IMR-90 (cell line): ENCODE data around the gene TWSG1. TPM values are rescaled to one million over a fixed set of nuclear protein-coding genes. Genes with fewer than 3 reads are reported as not detected.

Experiments
- ATAC-seq: fragments of 200-7000 bp; cut with Tn5 transposase; 2 replicates; pipeline ENCODE4 v1.9.1; 2020; ENCODE audit warnings: low read depth, mild to moderate bottlenecking, moderate library complexity
- BruUV-seq: library from RNA; stranded (reverse); fragments of 400-500 nt; replicated peaks from 2 replicates; lab custom pipeline; 2021; lab: Mats Ljungman, UMichigan
- CTCF ChIA-PET: fragments of 300-600 bp; formaldehyde crosslinking; extraction: SDS; loops from one replicate; lab custom pipeline; 2021; ENCODE audit warnings: antibody characterized with exemption; lab: Yijun Ruan, JAX
- POLR2A ChIA-PET: fragments of 300-600 bp; sonication (Branson Sonifier 250); formaldehyde crosslinking; loops from one replicate; lab custom pipeline; 2022; ENCODE audit warnings: antibody characterized with exemption; ENCODE audit not compliant: unreplicated experiment; lab: Charles Lee
- DNase-seq: peaks from one replicate; pipeline ENCODE4 v3.0.0; 2013
- H2AFZ ChIP-seq: replicated peaks from 2 replicates; pipeline ENCODE3; 2013; ENCODE audit warnings: low read length, mild to moderate bottlenecking; ENCODE audit not compliant: poor library complexity
- H2AK5ac ChIP-seq: 2 replicates; pipeline ENCODE4 v1.6.1; 2013; ENCODE audit warnings: low read depth, low read length, inconsistent platforms
- H2AK9ac ChIP-seq: replicated peaks from 2 replicates; pipeline ENCODE3; 2013; ENCODE audit warnings: mild to moderate bottlenecking, low read depth, low read length, moderate library complexity; ENCODE audit not compliant: poor library complexity
- H2BK120ac ChIP-seq: 2 replicates; pipeline ENCODE4 v1.6.1; 2013; ENCODE audit warnings: low read depth, low read length, inconsistent platforms
- H2BK15ac ChIP-seq: 3 replicates; pipeline ENCODE4 v1.6.1; 2013; ENCODE audit warnings: low read depth, low read length, inconsistent platforms
- H2BK20ac ChIP-seq: 2 replicates; pipeline ENCODE4 v1.6.1; 2013; ENCODE audit warnings: low read depth, mild to moderate bottlenecking, inconsistent platforms, low read length, moderate library complexity
- H2BK5ac ChIP-seq: 2 replicates; pipeline ENCODE4 v1.6.1; 2013; ENCODE audit warnings: mild to moderate bottlenecking, low read depth, low read length, inconsistent platforms; ENCODE audit not compliant: poor library complexity, severe bottlenecking
- H3K14ac ChIP-seq: replicated peaks from 2 replicates; pipeline ENCODE4 v1.6.1; 2013; ENCODE audit warnings: low read depth, low read length, inconsistent platforms
- H3K18ac ChIP-seq: 2 replicates; pipeline ENCODE4 v1.6.1; 2013; ENCODE audit warnings: low read depth, low read length, control low read depth
- H3K23ac ChIP-seq: 2 replicates; pipeline ENCODE4 v1.6.1; 2013; ENCODE audit warnings: low read depth, low read length, inconsistent platforms
- H3K27ac ChIP-seq: 2 replicates; pipeline ENCODE4 v1.5.1; 2013; ENCODE audit warnings: mild to moderate bottlenecking, control low read depth, low read length; ENCODE audit not compliant: insufficient read depth
- H3K27me3 ChIP-seq: 2 replicates; pipeline ENCODE4 v1.6.1; 2013; ENCODE audit warnings: low read length; ENCODE audit not compliant: control insufficient read depth, insufficient read depth
- H3K36me3 ChIP-seq: 2 replicates; pipeline ENCODE4 v1.6.1; 2013; ENCODE audit warnings: low read length, mixed read lengths; ENCODE audit not compliant: control insufficient read depth, insufficient read depth
- H3K4ac ChIP-seq: 2 replicates; pipeline ENCODE4 v1.6.1; 2013; ENCODE audit warnings: low read depth, low read length, inconsistent platforms
- H3K4me1 ChIP-seq: 2 replicates; pipeline ENCODE4 v1.6.1; 2013; ENCODE audit warnings: low read length, mixed read lengths; ENCODE audit not compliant: control insufficient read depth, insufficient read depth
- H3K4me2 ChIP-seq: 2 replicates; pipeline ENCODE4 v1.6.1; 2013; ENCODE audit warnings: low read depth, mild to moderate bottlenecking, control low read depth, low read length, moderate library complexity
- H3K4me3 ChIP-seq: 2 replicates; pipeline ENCODE4 v1.5.1; 2013; ENCODE audit warnings: low read depth, mild to moderate bottlenecking, control low read depth, low read length, moderate library complexity; ENCODE audit not compliant: insufficient read depth
- H3K56ac ChIP-seq: 2 replicates; pipeline ENCODE4 v1.6.1; 2013; ENCODE audit warnings: low read length, inconsistent platforms; ENCODE audit not compliant: insufficient read depth; ENCODE audit errors: extremely low read depth
- H3K79me1 ChIP-seq, 2 experiments: 2 replicates each; pipeline ENCODE4 v1.6.1; 2013; ENCODE audit warnings: low read length in 2 of 2, inconsistent platforms in 1 of 2, low read depth in 1 of 2
- H3K9ac ChIP-seq: 2 replicates; pipeline ENCODE4 v1.6.1; 2013; ENCODE audit warnings: low read depth, low read length, control low read depth
- H3K9me1 ChIP-seq: 2 replicates; pipeline ENCODE4 v1.6.1; 2013; ENCODE audit warnings: low read length, inconsistent platforms; ENCODE audit not compliant: insufficient read depth
- H3K9me3 ChIP-seq: 2 replicates; pipeline ENCODE4 v1.6.1; 2013; ENCODE audit warnings: low read length; ENCODE audit not compliant: control insufficient read depth, insufficient read depth
- H4K20me1 ChIP-seq: 2 replicates; pipeline ENCODE4 v1.6.1; 2013; ENCODE audit warnings: low read length, inconsistent platforms; ENCODE audit not compliant: insufficient read depth
- H4K5ac ChIP-seq: 2 replicates; pipeline ENCODE4 v1.6.1; 2013; ENCODE audit warnings: mild to moderate bottlenecking, low read depth, low read length, control low read depth
- H4K8ac ChIP-seq, 2 experiments: 2 replicates each; pipeline ENCODE4 v1.6.1; 2013; ENCODE audit warnings: low read depth in 2 of 2, low read length in 2 of 2, control low read depth in 1 of 2, inconsistent platforms in 1 of 2
- H4K91ac ChIP-seq: 2 replicates; pipeline ENCODE4 v1.6.1; 2013; ENCODE audit warnings: low read depth, low read length, inconsistent platforms; ENCODE audit not compliant: insufficient read depth
- BHLHE40 ChIP-seq: fragments of 150-350 bp; IDR thresholded peaks from 2 replicates; pipeline ENCODE4 v1.6.1; 2016; ENCODE audit warnings: mild to moderate bottlenecking, low read depth, low read length
- CEBPB ChIP-seq: IDR thresholded peaks from 2 replicates; pipeline ENCODE4 v1.6.1; 2012; ENCODE audit warnings: low read depth, low read length, improper control_type of control experiment
- CHD1 ChIP-seq: IDR thresholded peaks from 2 replicates; pipeline ENCODE4 v1.6.1; 2012; ENCODE audit warnings: low read depth, low read length, improper control_type of control experiment
- FOS ChIP-seq: fragments of 150-350 bp; IDR thresholded peaks from 2 replicates; pipeline ENCODE4 v1.6.1; 2016; ENCODE audit warnings: low read depth, low read length
- MAZ ChIP-seq: IDR thresholded peaks from 2 replicates; pipeline ENCODE4 v1.6.1; 2012; ENCODE audit warnings: low read depth, mild to moderate bottlenecking, low read length, improper control_type of control experiment, moderate library complexity, borderline replicate concordance
- MXI1 ChIP-seq: IDR thresholded peaks from 2 replicates; pipeline ENCODE4 v1.6.1; 2012; ENCODE audit warnings: low read depth, mild to moderate bottlenecking, low read length, moderate library complexity, borderline replicate concordance
- POLR2A ChIP-seq: IDR thresholded peaks from 2 replicates; pipeline ENCODE4 v1.6.1; 2012; ENCODE audit warnings: mild to moderate bottlenecking, low read depth, low read length
- RAD21 ChIP-seq: IDR thresholded peaks from 2 replicates; pipeline ENCODE4 v1.6.1; 2012; ENCODE audit warnings: low read length, improper control_type of control experiment
- RCOR1 ChIP-seq: IDR thresholded peaks from 2 replicates; pipeline ENCODE4 v1.6.1; 2012; ENCODE audit warnings: mild to moderate bottlenecking, low read length, improper control_type of control experiment; ENCODE audit not compliant: insufficient replicate concordance
- RFX5 ChIP-seq: IDR thresholded peaks from 2 replicates; pipeline ENCODE4 v1.8.0; 2012; ENCODE audit warnings: low read depth, mild to moderate bottlenecking, low read length, moderate library complexity
- SMC3 ChIP-seq: fragments of 150-350 bp; IDR thresholded peaks from 2 replicates; pipeline ENCODE4 v1.6.1; 2016; ENCODE audit warnings: low read depth, mild to moderate bottlenecking, antibody characterized with exemption, low read length, moderate library complexity
- WGBS, 2 experiments: methylation state at CpG; one replicate each; pipeline versions ENCODE4 v1.1.5 to v1.1.7; 2013; ENCODE audit warnings: missing lambda C conversion rate in 2 of 2; ENCODE audit not compliant: insufficient read length in 1 of 2; ENCODE audit errors: extremely low coverage in 2 of 2; 5-methylcytosine and 5-hydroxymethylcytosine counted together
- dilution Hi-C: fragments of 300-500 bp; cut with HindIII; formaldehyde crosslinking; loops from one replicate; pipeline ENCODE4 v1.14.3; 2018; ENCODE audit warnings: low sequenced_read_pairs; ENCODE audit not compliant: unreplicated experiment
- in situ Hi-C: fragments of 300-500 bp; cut with MboI; formaldehyde crosslinking; loops from 3 replicates; pipeline ENCODE4 v1.14.3; 2019; ENCODE audit warnings: low sequenced_read_pairs, inconsistent platforms, mixed read lengths
- intact Hi-C: fragments of 100-400 bp; cut with micrococcal nuclease; formaldehyde crosslinking; loops from 2 replicates; pipeline ENCODE4 v1.10.0; 2022
- polyA plus RNA-seq, 3 experiments: library from polyadenylated mRNA; depleted of rRNA; stranded (reverse); fragments of >200 nt; gene quantifications; 2 replicates each; pipeline ENCODE4 v1.2.3, GENCODE V29; 2012; ENCODE audit warnings: low replicate concordance in 1 of 3
- total RNA-seq: library from RNA; depleted of rRNA; stranded (reverse); fragments of >200 nt; gene quantifications from 2 replicates; pipeline ENCODE4 v1.2.3, GENCODE V29; 2012
- TF ChIP-seq, protein P1 (sequence below): conservative IDR thresholded peaks from 2 replicates; pipeline ENCODE4 v1.5.1; 2012; ENCODE audit warnings: mild to moderate bottlenecking, low read depth, low read length, improper control_type of control experiment
- TF ChIP-seq, protein P2 (sequence below): fragments of 150-350 bp; IDR thresholded peaks from 2 replicates; pipeline ENCODE4 v1.6.1; 2017; ENCODE audit warnings: mild to moderate bottlenecking, antibody characterized with exemption, low read length, low read depth

The TWSG1 gene
- total and polyA plus RNA-seq, 2 of the 4 experiments (the other 2 are of a cell fraction) = 80.4 to 115 TPM

DNA sequence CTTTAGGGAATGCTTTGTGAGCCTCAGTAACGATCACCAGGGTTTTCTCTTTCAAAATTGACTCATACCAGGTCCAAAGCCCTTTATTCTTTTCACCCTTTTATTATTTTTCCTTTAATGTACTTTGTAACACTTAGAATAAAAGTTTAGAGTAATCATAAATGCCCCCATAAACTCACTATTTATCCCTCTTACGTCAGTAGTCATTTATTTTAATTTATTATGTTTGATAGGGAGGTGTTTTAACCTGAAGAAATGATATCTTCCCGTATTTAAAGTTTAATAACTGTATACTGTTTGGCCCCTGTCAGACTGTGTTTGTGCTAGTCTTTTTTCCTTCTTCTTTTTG is 1.1 kb downstream of the TWSG1 start:
- H2AK9ac ChIP-seq = no peak overlapping the region
- H2BK20ac ChIP-seq = no peak overlapping the region
- BruUV-seq = no TSS peak
- peak overlapping the region; percentile 93; the same call in 1 of the 2 replicates for H3K4ac ChIP-seq
- in situ Hi-C loops (loop anchor here (10.0 kb wide), 1 partner anchor 261 kb away; no protein-coding TSS in a partner anchor), dilution Hi-C loops (no loop called here), intact Hi-C loops (loop anchor here (2.0 to 5.0 kb wide), 2 partner anchors 198 to 263 kb away; partner anchors contain the start of gene ANKRD12)
- H3K36me3 ChIP-seq = peaks cover 23% of the 10 kb centered on the region
- no CpG with 5 or more reads among the region's 3 CpGs for WGBS, 2 experiments
- H3K79me1 ChIP-seq = peaks cover 14 to 51% of the 10 kb centered on the region in 2 experiments
- POLR2A ChIA-PET = interaction anchor here (0.7 kb wide), 1 partner anchor 189 kb away, joined by 5 read pairs; no protein-coding TSS in a partner anchor
- H4K20me1 ChIP-seq = peaks cover 17% of the 10 kb centered on the region
- H4K8ac ChIP-seq = 0 out of 4 replicates have a peak overlapping the region, but pooled peaks of 1 of the 2 experiments have one; percentile 6
- peak overlapping the region; percentile 99 for H3K9ac ChIP-seq
- CTCF ChIA-PET = no interaction called here
- no peak for ATAC-seq
- 0 out of 3 replicates have a peak overlapping the region, but pooled peaks have one; percentile 18 for H2BK15ac ChIP-seq
- no peak for DNase-seq
- peak overlapping the region; percentile 89 for H3K4me3 ChIP-seq
- H3K27me3 ChIP-seq = no peaks in the 10 kb centered on the region
- H2AFZ ChIP-seq = no peak overlapping the region
- peak overlapping the region; percentile 96 for H3K14ac ChIP-seq
- H4K5ac ChIP-seq = peak overlapping the region; percentile 44; the same call in 1 of the 2 replicates
- peak overlapping the region; percentile 92 for H2BK5ac ChIP-seq
- no peaks in the 10 kb centered on the region for H3K9me3 ChIP-seq
- H3K9me1 ChIP-seq = peaks cover 2% of the 10 kb centered on the region; the same call in 1 of the 2 replicates
- 0 out of 2 replicates have a peak overlapping the region, but pooled peaks have one; percentile 2 for H2BK120ac ChIP-seq
- H4K91ac ChIP-seq = no peak overlapping the region
- H3K4me1 ChIP-seq = peaks cover 4% of the 10 kb centered on the region
- TF ChIP-seq, protein P1, sequence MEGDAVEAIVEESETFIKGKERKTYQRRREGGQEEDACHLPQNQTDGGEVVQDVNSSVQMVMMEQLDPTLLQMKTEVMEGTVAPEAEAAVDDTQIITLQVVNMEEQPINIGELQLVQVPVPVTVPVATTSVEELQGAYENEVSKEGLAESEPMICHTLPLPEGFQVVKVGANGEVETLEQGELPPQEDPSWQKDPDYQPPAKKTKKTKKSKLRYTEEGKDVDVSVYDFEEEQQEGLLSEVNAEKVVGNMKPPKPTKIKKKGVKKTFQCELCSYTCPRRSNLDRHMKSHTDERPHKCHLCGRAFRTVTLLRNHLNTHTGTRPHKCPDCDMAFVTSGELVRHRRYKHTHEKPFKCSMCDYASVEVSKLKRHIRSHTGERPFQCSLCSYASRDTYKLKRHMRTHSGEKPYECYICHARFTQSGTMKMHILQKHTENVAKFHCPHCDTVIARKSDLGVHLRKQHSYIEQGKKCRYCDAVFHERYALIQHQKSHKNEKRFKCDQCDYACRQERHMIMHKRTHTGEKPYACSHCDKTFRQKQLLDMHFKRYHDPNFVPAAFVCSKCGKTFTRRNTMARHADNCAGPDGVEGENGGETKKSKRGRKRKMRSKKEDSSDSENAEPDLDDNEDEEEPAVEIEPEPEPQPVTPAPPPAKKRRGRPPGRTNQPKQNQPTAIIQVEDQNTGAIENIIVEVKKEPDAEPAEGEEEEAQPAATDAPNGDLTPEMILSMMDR = no peak
- TF ChIP-seq SMC3 (no peak), MXI1 (no peak), MAZ (no peak), RFX5 (no peak), FOS (no peak), CHD1 (no peak), BHLHE40 (no peak), CEBPB (no peak), RCOR1 (no peak), POLR2A (no peak), RAD21 (no peak)
- TF ChIP-seq, protein P2, sequence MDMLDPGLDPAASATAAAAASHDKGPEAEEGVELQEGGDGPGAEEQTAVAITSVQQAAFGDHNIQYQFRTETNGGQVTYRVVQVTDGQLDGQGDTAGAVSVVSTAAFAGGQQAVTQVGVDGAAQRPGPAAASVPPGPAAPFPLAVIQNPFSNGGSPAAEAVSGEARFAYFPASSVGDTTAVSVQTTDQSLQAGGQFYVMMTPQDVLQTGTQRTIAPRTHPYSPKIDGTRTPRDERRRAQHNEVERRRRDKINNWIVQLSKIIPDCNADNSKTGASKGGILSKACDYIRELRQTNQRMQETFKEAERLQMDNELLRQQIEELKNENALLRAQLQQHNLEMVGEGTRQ = no peak
- peak overlapping the region; percentile 69 for H3K56ac ChIP-seq
- H3K23ac ChIP-seq = peak overlapping the region; percentile 99; the same call in 1 of the 2 replicates
- H2AK5ac ChIP-seq = no peak overlapping the region
- peak overlapping the region; percentile 91; the same call in 1 of the 2 replicates for H3K27ac ChIP-seq
- H3K18ac ChIP-seq = peak overlapping the region; percentile 92
- peak overlapping the region; percentile 84 for H3K4me2 ChIP-seq
